DMS 273 (cell line): ENCODE data around the gene NES.

ENCODE experiments used
- DNase-seq: peaks from one replicate; lab custom pipeline; 2025; ENCODE audit not compliant: unreplicated experiment; lab: John Stamatoyannopoulos, UW

Gene NES

GRCh38 chr1:156676820-156677615 lies at the start of gene NES:
NES (minus strand) TSS chr1:156677407; CDS start chr1:156677264, 143 bp downstream.
- peak; percentile 47 for DNase-seq

GRCh38 chr1:156726549-156727226 lies 49.5 kb upstream of the NES start:
- DNase-seq, result peak; percentile 89

DNA sequence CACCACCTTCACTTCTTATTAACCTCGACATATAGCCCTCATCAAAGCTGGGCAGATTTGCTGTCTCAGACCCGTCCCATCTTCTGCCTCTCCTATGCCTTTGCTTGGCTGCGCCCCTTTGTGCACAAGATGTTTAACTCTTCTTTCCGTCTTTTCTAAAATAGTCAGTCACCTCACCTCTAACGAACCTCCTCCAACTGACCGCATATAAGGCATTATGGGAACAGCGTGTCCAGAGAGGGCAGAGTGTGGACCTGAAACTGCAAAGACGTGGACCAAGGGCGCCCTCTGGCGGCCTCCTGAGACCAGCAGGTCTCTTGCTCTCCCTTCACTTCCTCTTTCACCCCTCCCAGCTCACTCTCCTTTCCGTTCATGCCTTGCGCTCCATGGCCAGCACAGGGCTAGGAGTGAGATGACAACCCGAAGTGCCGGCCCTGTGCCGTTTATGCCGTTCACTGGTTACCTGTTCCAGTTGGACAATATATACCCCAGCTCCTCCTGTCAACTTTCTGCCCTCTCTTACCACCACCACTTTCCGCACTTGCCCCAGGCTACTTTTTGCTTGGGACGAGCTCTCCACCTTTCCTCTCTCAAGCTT lies 48.6 kb upstream of the NES start:
- DNase-seq, result peak; percentile 93

DNA sequence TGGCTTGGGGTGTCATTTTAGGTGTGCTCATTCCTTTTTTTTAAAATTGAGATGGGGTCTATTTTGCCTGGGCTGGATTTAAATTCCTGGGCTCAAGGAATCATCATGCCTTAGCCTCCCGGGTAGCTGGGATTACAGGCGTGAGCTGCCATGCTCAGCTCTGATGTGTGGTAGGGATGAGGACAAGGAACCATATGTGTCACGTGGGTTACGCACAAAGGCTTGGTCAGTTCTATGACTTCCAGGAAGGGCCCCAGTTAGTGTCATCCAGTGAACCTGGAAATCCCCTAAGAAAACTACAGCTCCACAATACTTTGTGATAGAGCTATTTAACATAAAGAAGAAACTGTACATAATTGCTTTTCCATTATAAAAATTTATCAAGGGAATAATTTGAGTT lies 44.3 kb upstream of the NES start:
- no peak for DNase-seq

- no peak for DNase-seq
Observed at GRCh38 chr1:156721131-156721530, 43.9 kb upstream of the NES start.

GRCh38 chr1:156717351-156717750 lies 40.1 kb upstream of the NES start:
- peak; percentile 88 for DNase-seq

GRCh38 chr1:156714830-156715229 lies 37.6 kb upstream of the NES start:
- DNase-seq, result no peak

DNA sequence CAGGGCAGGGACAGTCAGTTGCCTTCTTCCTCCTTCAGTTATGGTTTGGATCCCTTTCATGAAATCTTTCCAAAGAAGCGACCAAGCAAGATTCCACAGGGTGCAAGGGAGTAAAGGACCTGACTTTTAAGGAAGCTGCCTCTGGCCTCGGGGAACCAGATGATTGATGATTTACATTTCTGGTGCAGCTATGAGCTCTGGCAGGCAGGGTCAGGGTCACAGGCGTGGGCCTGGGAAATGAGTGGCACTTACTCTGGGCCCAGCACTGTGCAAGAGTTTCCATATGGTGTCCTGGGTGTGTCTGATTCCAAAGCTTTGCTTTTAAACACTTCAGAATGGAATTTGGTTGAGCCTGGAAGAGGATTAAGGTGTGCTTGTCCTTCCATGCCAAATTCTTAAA lies 35.4 kb upstream of the NES start:
- no peak for DNase-seq

- DNase-seq, result no peak
Observed at GRCh38 chr1:156711011-156711817, 34.0 kb upstream of the NES start.

- DNase-seq, result peak; percentile 93
Observed at GRCh38 chr1:156709757-156710489, 32.7 kb upstream of the NES start.

- DNase-seq, result no peak
Observed at GRCh38 chr1:156709031-156709430, 31.8 kb upstream of the NES start.

DNA sequence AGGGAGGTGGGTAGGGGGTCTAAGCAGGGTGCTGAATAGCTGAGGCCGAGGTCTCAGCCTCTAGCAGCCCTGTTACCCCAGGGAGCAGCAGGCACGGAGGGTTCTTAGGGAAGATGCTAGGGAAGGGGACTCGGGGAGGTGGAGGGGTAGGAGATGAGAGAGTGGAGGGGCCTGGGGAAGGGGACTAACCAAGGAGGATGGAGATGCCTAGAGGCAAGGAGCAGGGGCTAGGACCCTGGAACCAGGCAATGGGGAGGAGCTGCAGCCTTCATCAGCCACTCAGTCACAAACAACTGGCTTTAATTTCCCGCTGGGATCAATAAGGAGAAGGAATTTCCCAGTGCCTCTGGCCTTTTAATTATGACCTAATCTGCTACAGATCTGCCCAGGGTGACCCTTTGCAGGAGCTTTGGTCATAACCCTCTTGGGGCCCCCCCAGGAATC lies 31.0 kb upstream of the NES start:
- no peak for DNase-seq

DNA sequence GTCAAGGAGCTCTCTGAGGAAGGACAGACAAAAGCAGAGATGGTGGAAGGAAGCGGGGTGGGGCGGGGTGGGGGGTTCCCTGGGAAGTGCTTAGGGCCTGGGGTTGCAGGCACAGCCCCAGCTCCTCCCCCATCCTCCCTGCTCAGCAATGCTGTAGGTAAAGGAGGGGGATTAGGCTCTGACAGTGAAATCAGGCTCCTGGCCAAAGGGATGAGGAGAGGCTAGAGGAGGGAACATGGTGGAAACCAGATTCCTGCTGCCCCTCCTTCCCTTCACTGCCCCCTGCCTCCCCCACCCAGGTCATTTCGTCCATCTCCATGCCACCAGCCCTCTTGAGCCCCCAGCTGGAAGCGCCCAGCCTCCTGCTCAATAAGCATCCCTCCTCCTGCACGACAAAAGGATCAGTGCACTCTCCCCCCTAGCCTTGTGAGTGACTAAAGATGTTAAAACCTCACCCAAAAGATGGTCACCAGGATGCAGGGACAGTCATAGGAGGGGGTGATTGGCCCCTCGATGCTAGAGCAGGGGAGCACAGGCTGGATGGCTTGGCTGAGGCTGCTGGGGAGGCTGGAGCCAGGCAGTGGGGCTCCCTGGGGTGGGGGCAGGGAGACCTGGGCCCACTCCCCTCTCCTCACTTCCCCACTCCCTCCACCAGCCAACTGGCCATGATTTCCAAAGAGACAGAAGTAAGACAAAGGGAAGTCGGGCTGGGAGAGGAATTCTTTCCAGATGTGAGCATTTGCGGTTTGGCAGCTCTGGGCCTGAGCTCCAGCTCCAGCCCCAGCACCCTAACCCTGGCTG lies 30.4 kb upstream of the NES start:
- no peak for DNase-seq

DNA sequence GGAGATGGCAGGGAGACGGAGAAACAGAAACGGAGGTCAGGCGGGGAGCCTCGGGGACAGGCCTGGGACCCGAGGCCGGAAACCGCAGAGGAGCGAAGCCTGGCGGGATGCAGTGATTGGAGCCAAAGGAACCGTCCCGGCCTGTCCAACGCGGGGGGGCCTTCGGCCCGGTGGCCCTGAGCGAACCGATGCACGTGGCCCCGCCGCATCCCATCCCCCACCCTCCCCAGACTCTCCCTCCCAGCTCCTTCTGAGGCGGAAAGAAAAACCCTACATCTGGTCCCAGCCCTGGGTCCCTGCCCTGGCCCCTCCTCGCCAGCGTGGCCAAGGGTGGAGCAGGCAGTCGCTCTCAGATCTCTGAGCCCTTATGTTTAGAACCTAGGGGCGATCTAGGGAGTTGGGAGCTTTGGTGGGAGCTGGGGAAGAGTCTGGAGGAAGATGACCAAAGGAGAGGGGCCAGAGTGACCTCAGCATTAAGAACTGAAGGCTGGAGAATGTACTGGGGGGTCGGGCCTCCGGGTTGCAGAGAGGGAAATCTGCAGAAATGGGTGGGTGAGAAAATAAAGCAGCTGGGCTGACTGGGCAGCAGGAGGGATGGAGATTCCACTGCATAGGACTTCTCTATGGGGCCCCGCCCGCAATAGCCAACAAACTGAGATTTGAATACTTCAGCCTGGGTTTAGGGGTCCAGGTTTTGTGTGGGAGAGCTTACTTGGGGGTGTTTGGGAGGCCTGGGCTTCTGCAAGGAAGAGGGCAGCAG lies 29.6 kb upstream of the NES start:
- peak; percentile 67 for DNase-seq

DNA sequence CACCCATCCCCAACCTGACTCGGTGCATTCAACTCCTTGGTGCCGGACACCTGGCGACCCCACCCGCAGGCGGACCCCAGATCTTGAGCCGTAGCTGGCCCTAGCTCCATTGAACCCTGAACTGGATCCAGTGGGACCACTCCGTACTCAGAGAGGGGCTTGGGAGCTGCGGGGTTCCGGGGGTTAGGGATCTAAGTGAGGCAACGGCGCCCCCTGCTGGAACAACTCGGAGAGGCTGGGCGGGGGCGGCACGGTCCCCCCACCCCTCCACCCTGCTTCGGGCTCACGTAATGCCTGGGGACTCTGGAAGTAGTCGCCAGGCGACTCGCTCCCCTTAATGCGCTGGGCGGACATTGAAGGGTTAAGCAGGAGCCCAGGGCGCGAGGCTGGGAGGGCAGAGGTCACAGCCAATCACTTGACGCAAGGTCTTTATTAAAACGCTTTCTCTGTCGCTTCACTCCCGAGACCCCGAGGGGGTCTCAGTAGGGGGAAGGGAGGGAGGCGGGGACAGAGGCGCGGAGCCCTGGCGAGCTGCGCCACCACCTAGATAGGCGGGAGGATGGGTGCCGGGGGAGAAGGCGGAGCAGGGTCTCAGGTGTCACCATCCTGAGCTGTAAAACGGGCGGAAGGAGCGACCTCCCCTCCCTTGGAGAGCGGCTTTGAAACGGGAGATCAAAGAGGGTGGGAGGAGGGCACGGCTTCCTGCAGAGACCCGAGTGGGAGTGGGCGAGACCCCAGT lies 28.9 kb upstream of the NES start:
- peak; percentile 87 for DNase-seq

DNA sequence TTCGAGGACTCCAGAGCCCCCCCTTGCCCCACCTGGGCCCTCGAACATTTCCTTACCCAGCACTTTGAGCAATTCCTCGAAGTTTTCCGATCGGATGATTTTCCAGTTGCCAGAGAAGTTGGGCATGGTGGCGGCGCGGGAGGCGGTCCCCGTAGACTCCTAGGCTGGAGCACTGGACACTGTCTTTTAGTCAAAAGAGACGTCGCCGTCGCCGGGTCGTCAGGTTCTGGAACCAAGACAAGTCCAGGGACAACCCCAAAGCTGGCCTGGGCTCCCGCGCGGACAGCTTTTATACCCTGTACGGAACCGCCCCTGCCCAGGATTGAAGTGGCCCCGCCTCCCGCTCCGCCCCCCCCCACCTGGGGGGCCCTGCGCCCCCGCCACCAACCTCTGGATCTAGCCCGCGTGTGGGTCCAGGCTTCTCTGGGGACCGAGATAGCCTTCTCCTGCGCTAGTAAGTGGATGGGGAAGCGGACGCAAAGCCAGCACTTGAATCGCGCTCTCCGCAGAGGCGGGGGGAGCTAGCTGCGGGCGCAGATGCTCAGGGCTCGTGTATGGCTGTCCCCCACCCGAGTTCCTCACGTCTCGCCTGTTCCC lies 28.2 kb upstream of the NES start, which contains the start of gene CRABP2:
Gene CRABP2, minus strand, starts transcription at position 263 of the 597 bp plus-strand sequence. Its CDS starts 137 bp downstream, at position 126.
- DNase-seq, result peak; percentile 72

DNA sequence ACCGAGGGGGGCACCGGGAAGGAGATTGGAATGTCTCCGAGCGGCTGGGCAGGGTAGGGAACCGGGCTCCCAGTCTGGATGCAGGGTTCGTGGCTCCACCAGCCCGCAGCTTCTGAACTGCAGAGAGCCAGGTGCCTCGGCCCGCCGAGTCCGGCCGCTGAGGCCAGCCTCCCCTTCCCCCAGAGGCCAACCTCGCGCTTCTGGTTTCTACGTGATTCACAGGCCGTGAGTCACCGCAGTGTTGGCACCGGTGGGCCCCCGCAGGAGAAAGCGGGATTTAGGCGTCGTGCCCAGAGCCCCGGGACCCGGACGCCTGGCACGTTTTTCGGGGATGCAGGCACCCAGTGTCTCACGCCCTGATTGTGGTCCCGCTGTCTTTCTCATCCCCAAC lies 27.7 kb upstream of the NES start:
- DNase-seq, result peak; percentile 57
